Middle frontal gyrus (tissue), 1 donor: Measurements from ENCODE around the gene UFSP2.

Experiments used
- DNase-seq: peaks from one replicate; pipeline ENCODE4 v3.0.0-alpha.2; 2015; ENCODE audit warnings: low spot score; ENCODE audit errors: extremely low spot score

The UFSP2 gene

DNA sequence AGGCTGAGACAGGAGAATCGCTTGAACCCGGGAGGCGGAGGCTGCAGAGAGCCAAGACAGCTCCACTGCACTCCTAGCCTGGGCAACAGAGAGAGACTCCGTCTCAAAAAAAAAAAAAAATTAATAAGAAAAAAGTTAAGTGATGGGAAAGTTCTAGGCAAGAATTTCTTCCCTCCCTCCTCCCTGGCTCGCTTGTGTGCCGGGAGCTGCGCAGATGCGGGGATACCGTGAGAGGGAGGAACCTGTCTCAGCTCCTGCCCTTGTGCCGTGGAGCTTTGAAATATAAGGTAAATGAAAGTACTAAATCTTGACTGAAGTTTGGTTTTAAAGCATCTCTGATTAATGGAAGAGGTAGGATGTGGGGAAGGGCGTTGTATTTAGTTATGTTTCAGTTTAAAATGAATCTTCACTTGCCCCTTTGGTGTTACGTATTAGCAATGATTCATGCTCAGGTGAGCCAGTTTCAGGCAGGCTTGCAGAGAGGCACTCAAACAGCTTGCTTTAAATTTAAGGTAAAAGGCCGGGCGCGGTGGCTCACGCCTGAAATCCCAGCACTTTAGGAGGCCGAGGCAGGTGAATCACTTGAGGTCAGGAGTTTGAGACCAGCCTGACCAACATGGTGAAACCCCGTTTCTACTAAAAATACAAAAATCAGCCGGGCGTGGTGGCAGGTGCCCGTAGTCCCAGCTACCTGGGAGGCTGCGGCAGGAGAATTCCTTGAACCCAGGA lies 1.4 kb upstream of the UFSP2 start:
- no peak for DNase-seq

GRCh38 chr4:185424905-185425646 lies 688 bp downstream of the UFSP2 start:
- no peak for DNase-seq

DNA sequence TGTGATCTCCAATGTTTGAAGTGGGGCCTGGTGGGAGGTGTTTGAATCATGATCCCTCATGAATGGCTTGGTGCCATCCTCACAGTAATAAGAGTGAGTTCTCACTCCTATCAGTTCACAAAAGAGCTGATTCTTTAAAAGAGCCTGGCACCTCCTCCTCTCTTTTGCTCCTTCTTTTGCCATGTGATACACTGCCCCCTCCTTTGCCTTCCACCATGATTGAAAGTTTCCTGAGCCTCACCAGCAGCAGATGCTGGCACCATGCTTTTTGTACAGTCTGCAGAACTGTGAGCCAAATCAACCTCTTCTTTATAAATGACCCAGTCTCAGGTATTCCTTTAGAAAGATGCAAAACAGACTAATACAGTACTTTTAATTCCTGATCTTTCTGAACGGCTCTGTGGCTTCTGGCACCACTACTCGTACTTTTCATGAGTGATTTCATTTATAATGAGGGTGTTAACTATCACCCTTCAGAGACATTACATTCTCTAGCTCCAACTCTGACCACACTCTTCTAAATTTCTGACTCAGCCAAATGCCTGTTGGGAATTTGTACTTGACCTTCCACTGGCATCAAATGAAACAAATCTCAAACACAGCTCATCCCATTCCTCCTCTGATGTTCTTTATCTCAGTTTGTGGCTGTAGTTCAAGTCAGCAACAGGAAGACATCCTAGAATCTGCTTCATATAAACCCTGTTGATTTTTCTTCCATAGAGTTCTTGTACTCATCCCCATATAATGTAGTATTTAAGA lies 4.2 kb downstream of the UFSP2 start:
- no peak for DNase-seq

- DNase-seq, result no peak
Observed at GRCh38 chr4:185416955-185417354, 8.8 kb downstream of the UFSP2 start.

DNA sequence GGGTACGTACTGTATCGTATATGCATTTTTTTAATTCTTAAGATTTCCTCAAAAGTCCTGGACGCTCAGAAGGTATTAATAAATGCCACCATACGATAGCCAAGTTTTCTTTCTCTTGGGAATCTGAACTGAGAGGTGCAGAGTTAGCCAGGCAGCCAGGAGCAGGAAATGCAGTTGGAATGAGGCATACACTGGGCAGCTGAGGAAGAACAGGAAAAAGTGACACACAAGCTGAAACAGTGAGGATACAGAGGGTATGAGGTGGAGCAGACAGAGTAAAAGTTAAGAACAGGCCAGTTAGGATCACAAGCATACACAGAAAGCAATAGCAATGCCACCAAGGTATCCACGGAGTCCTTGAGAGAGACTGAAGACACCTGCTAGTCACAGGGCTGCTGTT lies 13.4 kb downstream of the UFSP2 start:
- no peak for DNase-seq

DNA sequence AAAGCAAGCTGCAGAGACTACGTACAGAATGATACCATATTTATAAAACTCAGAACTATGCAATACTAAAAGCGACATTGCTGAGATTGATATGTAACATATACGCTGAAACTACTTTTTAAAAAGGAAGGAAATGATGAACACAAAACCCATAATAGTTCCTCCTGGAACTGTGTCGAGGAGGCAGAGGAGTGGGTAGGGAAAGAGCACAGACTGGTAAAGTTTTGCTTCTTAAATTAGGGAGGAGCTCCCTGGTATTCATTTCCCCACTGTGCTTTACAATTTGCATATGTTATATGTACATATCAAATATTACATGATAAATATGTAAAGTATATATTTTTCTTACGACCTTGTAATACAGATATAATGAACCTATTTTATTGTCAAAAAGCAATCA lies 13.9 kb downstream of the UFSP2 start:
- DNase-seq, result no peak

GRCh38 chr4:185408432-185408831 lies 17.3 kb downstream of the UFSP2 start:
- DNase-seq, result no peak

DNA sequence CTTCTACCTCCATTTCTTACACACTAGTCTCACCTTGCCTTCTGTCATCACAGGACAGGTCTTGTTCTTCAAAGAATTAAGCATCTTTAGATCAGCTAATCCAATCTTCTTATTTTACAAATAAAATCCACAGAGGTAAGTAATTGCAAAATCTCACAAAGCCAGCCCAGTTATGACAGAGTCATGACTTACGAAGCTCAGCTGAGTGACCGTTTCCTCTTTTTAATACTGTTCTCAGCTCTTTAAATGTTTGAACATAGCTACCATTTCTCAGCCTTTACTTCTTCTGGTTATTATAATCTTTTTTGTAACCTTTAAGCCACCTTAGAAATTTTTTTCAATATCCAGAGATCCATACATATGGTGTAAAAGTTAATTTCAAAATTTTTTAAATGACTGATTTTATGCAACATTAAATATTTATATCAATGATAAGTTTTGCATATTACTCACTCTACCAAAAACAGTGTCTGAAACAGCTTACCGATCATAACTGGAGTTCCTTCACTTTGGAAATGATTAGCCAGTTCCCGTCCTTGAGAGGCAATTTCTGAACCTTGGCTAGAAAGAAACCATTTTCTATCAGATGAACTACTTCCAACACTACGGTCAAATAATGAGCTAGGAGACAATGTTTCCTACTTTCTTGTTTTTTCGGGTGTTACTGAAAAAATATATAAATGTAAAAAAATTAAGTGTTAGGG lies 20.3 kb downstream of the UFSP2 start:
- no peak for DNase-seq

DNA sequence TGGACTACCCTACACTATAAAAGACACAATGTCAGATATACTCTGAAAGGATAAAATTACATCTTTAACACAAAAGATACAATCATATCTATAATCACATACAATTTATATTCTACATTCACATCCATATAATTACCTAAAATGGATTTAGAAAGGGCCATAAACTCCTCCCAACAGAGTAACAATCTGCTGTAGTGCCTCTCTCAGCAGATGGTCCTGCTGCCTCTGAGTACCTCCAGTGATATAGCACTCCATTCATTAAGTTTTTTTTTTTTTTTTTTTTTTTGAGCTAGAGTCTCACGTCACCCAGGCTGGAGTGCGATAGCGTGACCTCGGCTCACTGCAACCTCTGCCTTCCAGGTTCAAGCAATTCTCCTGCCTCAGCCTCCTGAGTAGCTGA lies 21.7 kb downstream of the UFSP2 start:
- DNase-seq, result no peak

GRCh38 chr4:185399466-185399865 lies 26.3 kb downstream of the UFSP2 start:
- no peak for DNase-seq

GRCh38 chr4:185398618-185399017 lies 27.1 kb downstream of the UFSP2 start:
- DNase-seq, result no peak

GRCh38 chr4:185396724-185397385 lies 28.9 kb downstream of the UFSP2 start, which contains the start of gene ANKRD37:
TSS of gene ANKRD37 (plus strand) at chr4:185396841. CDS start at chr4:185396924, 83 bp downstream.
- no peak for DNase-seq

- DNase-seq, result peak; percentile 97
Observed at GRCh38 chr4:185395956-185396723, 29.6 kb downstream of the UFSP2 start.

GRCh38 chr4:185395238-185395955 lies 30.4 kb downstream of the UFSP2 start, which contains the start of gene LRP2BP:
TSS of gene LRP2BP (minus strand) at chr4:185395924. CDS start at chr4:185378186, 17,738 bp downstream.
- DNase-seq, result peak; percentile 87

- no peak for DNase-seq
Observed at GRCh38 chr4:185394568-185395237, 31.1 kb downstream of the UFSP2 start.

DNA sequence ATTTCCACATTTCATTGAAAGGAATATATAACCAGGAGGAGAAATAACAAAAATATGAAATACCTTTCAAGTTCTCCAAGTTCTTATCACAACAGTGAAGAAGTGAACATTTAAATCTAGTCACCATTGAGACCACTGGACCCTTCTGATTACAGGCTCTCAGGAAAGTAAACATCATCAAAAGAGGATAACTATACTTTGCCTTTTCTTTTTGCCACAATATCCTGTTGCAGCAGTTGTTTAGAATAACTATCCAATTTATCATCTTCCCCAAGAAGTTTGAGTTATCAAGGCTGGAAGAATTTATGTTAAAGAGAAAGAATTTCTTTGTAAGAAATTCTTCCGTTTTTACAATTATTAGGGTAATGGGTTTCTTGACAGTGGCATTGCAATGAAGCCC lies 33.6 kb downstream of the UFSP2 start:
- DNase-seq, result no peak

DNA sequence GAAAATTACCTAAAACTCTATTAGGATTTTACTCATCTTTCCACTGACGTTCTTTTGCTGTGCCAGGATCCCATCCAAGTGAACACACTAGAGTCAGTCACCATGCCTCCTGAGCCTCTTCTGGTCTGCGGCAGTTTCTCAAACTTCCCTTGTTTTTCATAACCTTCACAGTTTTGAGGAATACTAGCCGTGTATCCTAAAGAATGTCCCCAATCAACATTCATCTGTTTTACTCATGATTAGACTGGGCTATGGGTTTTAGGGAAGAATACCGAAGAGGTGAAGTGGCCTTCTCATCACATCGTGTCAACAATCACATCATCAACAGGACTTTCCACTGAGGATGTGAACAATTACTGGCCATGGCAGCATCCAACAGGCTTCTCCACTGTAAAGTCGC lies 34.8 kb downstream of the UFSP2 start:
- DNase-seq, result no peak

GRCh38 chr4:185387957-185388356 lies 37.8 kb downstream of the UFSP2 start:
- no peak for DNase-seq

DNA sequence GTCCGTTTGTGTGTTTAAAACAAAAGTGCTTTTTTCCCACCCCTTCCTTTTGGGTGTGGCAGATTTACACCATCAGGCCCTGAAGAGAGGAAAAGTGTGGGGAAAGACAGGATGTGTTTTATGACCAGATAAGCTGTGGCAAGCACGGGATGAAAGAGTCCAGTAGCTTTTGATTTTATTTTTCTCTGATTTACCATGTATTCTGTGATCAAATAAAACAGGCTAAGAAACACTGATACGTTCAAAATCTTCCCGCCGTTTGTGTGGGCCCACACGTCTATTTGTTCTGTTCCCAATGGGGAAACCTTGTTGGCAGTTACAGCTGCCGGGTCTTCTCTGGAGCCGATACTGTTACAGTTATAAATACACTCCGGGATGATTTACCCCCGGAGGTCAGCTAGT lies 40.8 kb downstream of the UFSP2 start:
- no peak for DNase-seq
